HCT116 (cell line): Measurements from ENCODE around the gene ASPRV1. TPM values are rescaled to one million over a fixed set of nuclear protein-coding genes. Genes with fewer than 3 reads are reported as not detected.

ENCODE experiments used
- ATAC-seq: fragments of 200-7000 bp; cut with Tn5 transposase; 2 replicates; pipeline ENCODE4 v1.9.1; 2020; ENCODE audit warnings: mild to moderate bottlenecking, moderate library complexity
- BruUV-seq: library from RNA; stranded (reverse); fragments of 400-500 nt; replicated peaks from 2 replicates; lab custom pipeline; 2021; lab: Mats Ljungman, UMichigan
- CTCF ChIA-PET: fragments of 300-600 bp; sonication (Branson Sonifier 250); formaldehyde crosslinking; loops from one replicate; lab custom pipeline; 2021; ENCODE audit warnings: antibody characterized with exemption; lab: Charles Lee
- POLR2A ChIA-PET: fragments of 300-600, 350-600 bp; sonication (Branson Sonifier 250); formaldehyde crosslinking; loops from one replicate; lab custom pipeline; 2021; ENCODE audit warnings: antibody characterized with exemption; lab: Charles Lee
- RAD21 ChIA-PET, 2 experiments: fragments of 300-600 bp; sonication (Branson Sonifier 250); formaldehyde crosslinking; loops; one replicate each; lab custom pipeline; 2023; ENCODE audit warnings: low total read pairs in 2 of 2; ENCODE audit not compliant: uncharacterized antibody in 2 of 2, unreplicated experiment in 2 of 2, low non-redundant PET in 1 of 2; lab: Charles Lee
- DNase-seq: peaks from one replicate; pipeline ENCODE4 v3.0.0-alpha.2; 2010; ENCODE audit warnings: low read depth, low spot score
- H2AFZ ChIP-seq: fragments of 200-600 bp; shearing (Covaris generic), sonication (generic); 2 replicates; pipeline ENCODE4 v1.6.1; 2017; ENCODE audit warnings: low read depth, mixed run types, mixed read lengths, antibody characterized with exemption, low read length; ENCODE audit not compliant: poor library complexity, severe bottlenecking
- H3K27ac ChIP-seq: 2 replicates; pipeline ENCODE4 v1.5.1; 2012; ENCODE audit warnings: low read depth, low read length
- H3K27me3 ChIP-seq: fragments of 200-600 bp; sonication (generic); 2 replicates; pipeline ENCODE4 v1.6.1; 2016; ENCODE audit warnings: mixed run types, low read length, mixed read lengths; ENCODE audit not compliant: insufficient read depth
- H3K36me3 ChIP-seq, 2 experiments: fragments of 200-500 bp in 1 of 2; fragments of 200-600 bp in 1 of 2; sonication (Bioruptor generic) in 1 of 2; sonication (generic) in 1 of 2; 2 replicates each; pipeline versions ENCODE4 v1.5.1 to v1.6.1; 2014 to 2016; ENCODE audit warnings: low read length in 2 of 2, inconsistent platforms in 1 of 2, mixed read lengths in 1 of 2, mixed run types in 1 of 2; ENCODE audit not compliant: insufficient read depth in 2 of 2, control insufficient read depth in 1 of 2
- H3K4me1 ChIP-seq, 2 experiments: fragments of 200-600 bp in 1 of 2; sonication (generic) in 1 of 2; 2 replicates each; pipeline versions ENCODE4 v1.5.1 to v1.6.1; 2012 to 2017; ENCODE audit warnings: low read length in 2 of 2, inconsistent platforms in 1 of 2, mild to moderate bottlenecking in 1 of 2, mixed read lengths in 1 of 2, mixed run types in 1 of 2, moderate library complexity in 1 of 2; ENCODE audit not compliant: insufficient read depth in 2 of 2, control insufficient read depth in 1 of 2
- H3K4me2 ChIP-seq: fragments of 200-600 bp; sonication (generic); 2 replicates; pipeline ENCODE4 v1.6.1; 2017; ENCODE audit warnings: mixed run types, low read length, mixed read lengths
- H3K4me3 ChIP-seq, 2 experiments: fragments of 200-600 bp in 1 of 2; sonication (generic) in 1 of 2; replicated peaks in 1 of 2; 2 replicates each; pipeline ENCODE4 v1.5.1; 2011 to 2016; ENCODE audit warnings: low read length in 2 of 2, control low read depth in 1 of 2, low read depth in 1 of 2, mild to moderate bottlenecking in 1 of 2, mixed read lengths in 1 of 2, mixed run types in 1 of 2
- H3K79me2 ChIP-seq: fragments of 200-600 bp; sonication (generic); 2 replicates; pipeline ENCODE4 v1.6.1; 2017; ENCODE audit warnings: mild to moderate bottlenecking, mixed run types, low read length, moderate library complexity, mixed read lengths; ENCODE audit not compliant: insufficient read depth
- H3K9ac ChIP-seq: fragments of 200-600 bp; sonication (generic); 2 replicates; pipeline ENCODE4 v1.6.1; 2016; ENCODE audit warnings: low read length, mixed read lengths
- H3K9me2 ChIP-seq: fragments of 200-600 bp; sonication (generic), shearing (Covaris generic); 2 replicates; pipeline ENCODE4 v1.6.1; 2017; ENCODE audit warnings: mixed run types, mild to moderate bottlenecking, moderate library complexity; ENCODE audit not compliant: insufficient read depth
- H3K9me3 ChIP-seq, 2 experiments: fragments of 200-500 bp in 1 of 2; fragments of 200-600 bp in 1 of 2; sonication (Bioruptor generic) in 1 of 2; sonication (generic) in 1 of 2; 2 replicates each; pipeline ENCODE4 v1.6.1; 2014 to 2017; ENCODE audit warnings: low read length in 2 of 2, mixed read lengths in 2 of 2, inconsistent platforms in 1 of 2, low read depth in 1 of 2, mild to moderate bottlenecking in 1 of 2, mixed run types in 1 of 2, moderate library complexity in 1 of 2; ENCODE audit not compliant: control insufficient read depth in 1 of 2, insufficient read depth in 1 of 2
- H4K20me1 ChIP-seq: fragments of 200-600 bp; sonication (generic), shearing (Covaris generic); 2 replicates; pipeline ENCODE4 v1.6.1; 2017; ENCODE audit warnings: mixed run types, mild to moderate bottlenecking, moderate library complexity; ENCODE audit not compliant: insufficient read depth
- ATF3 ChIP-seq: IDR thresholded peaks from 2 replicates; pipeline ENCODE4 v1.6.1; 2012
- CBX3 ChIP-seq: IDR thresholded peaks from 2 replicates; pipeline ENCODE4 v1.6.1; 2012; ENCODE audit warnings: low read depth
- CEBPB ChIP-seq: IDR thresholded peaks from 2 replicates; pipeline ENCODE4 v1.6.1; 2012; ENCODE audit warnings: low read depth
- EGR1 ChIP-seq: IDR thresholded peaks from 2 replicates; pipeline ENCODE4 v1.6.1; 2012; ENCODE audit warnings: low read depth
- POLR2A ChIP-seq: IDR thresholded peaks from 2 replicates; pipeline ENCODE4 v1.7.0; 2011; ENCODE audit warnings: borderline replicate concordance; ENCODE audit not compliant: insufficient read depth, insufficient read length; ENCODE audit errors: extremely low read depth
- REST ChIP-seq: IDR thresholded peaks from 2 replicates; pipeline ENCODE4 v1.6.1; 2012; ENCODE audit warnings: low read depth
- SP1 ChIP-seq: IDR thresholded peaks from 2 replicates; pipeline ENCODE4 v1.6.1; 2012; ENCODE audit warnings: low read depth
- TCF7L2 ChIP-seq: IDR thresholded peaks from 2 replicates; pipeline ENCODE4 v1.7.0; 2011; ENCODE audit warnings: borderline replicate concordance, inconsistent platforms; ENCODE audit not compliant: insufficient read depth, insufficient read length; ENCODE audit errors: extremely low read depth
- ZFX ChIP-seq: fragments of 450-650 bp; IDR thresholded peaks from 2 replicates; pipeline ENCODE4 v1.6.1; 2017
- ZNF274 ChIP-seq: fragments of 200-500 bp; sonication (Bioruptor generic); IDR thresholded peaks from 2 replicates; pipeline ENCODE4 v1.6.1; 2014; ENCODE audit warnings: mild to moderate bottlenecking, low read depth, low read length, inconsistent platforms
- intact Hi-C: fragments of 100-400 bp; cut with micrococcal nuclease; formaldehyde crosslinking; loops from 2 replicates; pipeline ENCODE4 v1.10.0; 2022
- total RNA-seq: library from RNA; stranded (reverse); gene quantifications from one replicate; pipeline ENCODE4 v1.2.1, GENCODE V29; 2021; ENCODE audit not compliant: unreplicated experiment
- TF ChIP-seq, protein P1 (sequence below): IDR thresholded peaks from 2 replicates; pipeline ENCODE4 v1.6.1; 2011; ENCODE audit warnings: mild to moderate bottlenecking, low read length, moderate library complexity; ENCODE audit not compliant: insufficient replicate concordance; ENCODE audit errors: extremely low read depth
- TF ChIP-seq, protein P2 (sequence below): IDR thresholded peaks from 2 replicates; pipeline ENCODE4 v1.6.1; 2012

The ASPRV1 gene
- total RNA-seq, 1 experiment from 2014 or later, result 1.1 TPM

DNA sequence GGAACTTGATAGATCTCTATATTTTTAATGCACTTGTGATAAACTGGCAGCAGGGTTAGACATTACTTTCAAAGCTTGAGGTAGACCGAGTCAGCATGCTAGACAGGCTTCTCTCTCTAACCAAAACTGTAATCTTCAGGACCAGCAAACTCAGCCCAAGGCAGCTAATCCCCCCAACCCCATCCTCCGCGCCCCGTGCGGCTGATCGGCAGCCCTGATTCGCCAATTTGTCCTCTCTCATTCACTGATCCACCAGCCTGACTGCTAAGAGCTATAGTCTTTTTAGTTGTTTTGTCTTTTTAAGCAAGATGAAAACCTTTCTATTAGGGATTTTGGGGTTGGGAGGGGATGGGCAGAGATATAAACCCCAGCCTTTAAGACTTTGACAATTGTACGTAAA is 20.7 kb downstream of the ASPRV1 start:
- ChIA-PET CTCF (no interaction called here), POLR2A (no interaction called here), RAD21 (no interaction called here)
- Histone ChIP-seq H2AFZ (no peak overlapping the region), H3K27me3 (no peaks in the 10 kb centered on the region), H3K9me2 (no peaks in the 10 kb centered on the region), H3K79me2 (no peaks in the 10 kb centered on the region), H3K4me2 (no peak overlapping the region), H3K4me1 (0 out of 4 replicates have a peak, but pooled peaks cover 0 to 3% of the 10 kb centered on the region in 2 experiments), H3K9ac (no peak overlapping the region), H3K4me3 (no peak overlapping the region), H3K27ac (no peak overlapping the region), H3K9me3 (no peaks in the 10 kb centered on the region), H4K20me1 (no peaks in the 10 kb centered on the region), H3K36me3 (no peaks in the 10 kb centered on the region; a peak in 1 of 4 replicates)
- ATAC-seq, result no peak
- intact Hi-C loops, result no loop called here
- TF ChIP-seq ATF3, result no peak
- TF ChIP-seq ZNF274, result no peak
- no peak for TF ChIP-seq EGR1
- DNase-seq, result no peak
- no TSS peak for BruUV-seq

- Histone ChIP-seq H3K9ac (no peak overlapping the region), H3K27me3 (no peaks in the 10 kb centered on the region), H3K9me3 (no peaks in the 10 kb centered on the region), H3K4me1 (0 out of 4 replicates have a peak, but pooled peaks cover 0 to 3% of the 10 kb centered on the region in 2 experiments), H3K79me2 (no peaks in the 10 kb centered on the region), H2AFZ (no peak overlapping the region), H3K36me3 (no peaks in the 10 kb centered on the region; a peak in 1 of 4 replicates), H3K4me2 (no peak overlapping the region), H4K20me1 (no peaks in the 10 kb centered on the region), H3K4me3 (no peak overlapping the region), H3K9me2 (no peaks in the 10 kb centered on the region), H3K27ac (no peak overlapping the region)
- POLR2A ChIA-PET, result no interaction called here
- ATAC-seq, result no peak
- DNase-seq, result no peak
- TF ChIP-seq CBX3, result no peak
- TF ChIP-seq TCF7L2, result no peak
- TF ChIP-seq REST, result no peak
- TF ChIP-seq ZFX, result no peak
- TF ChIP-seq EGR1, result no peak
- no peak for TF ChIP-seq SP1
- TF ChIP-seq CEBPB, result no peak
- TF ChIP-seq, protein P1, sequence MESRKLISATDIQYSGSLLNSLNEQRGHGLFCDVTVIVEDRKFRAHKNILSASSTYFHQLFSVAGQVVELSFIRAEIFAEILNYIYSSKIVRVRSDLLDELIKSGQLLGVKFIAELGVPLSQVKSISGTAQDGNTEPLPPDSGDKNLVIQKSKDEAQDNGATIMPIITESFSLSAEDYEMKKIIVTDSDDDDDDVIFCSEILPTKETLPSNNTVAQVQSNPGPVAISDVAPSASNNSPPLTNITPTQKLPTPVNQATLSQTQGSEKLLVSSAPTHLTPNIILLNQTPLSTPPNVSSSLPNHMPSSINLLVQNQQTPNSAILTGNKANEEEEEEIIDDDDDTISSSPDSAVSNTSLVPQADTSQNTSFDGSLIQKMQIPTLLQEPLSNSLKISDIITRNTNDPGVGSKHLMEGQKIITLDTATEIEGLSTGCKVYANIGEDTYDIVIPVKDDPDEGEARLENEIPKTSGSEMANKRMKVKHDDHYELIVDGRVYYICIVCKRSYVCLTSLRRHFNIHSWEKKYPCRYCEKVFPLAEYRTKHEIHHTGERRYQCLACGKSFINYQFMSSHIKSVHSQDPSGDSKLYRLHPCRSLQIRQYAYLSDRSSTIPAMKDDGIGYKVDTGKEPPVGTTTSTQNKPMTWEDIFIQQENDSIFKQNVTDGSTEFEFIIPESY, result no peak
- TF ChIP-seq, protein P2, sequence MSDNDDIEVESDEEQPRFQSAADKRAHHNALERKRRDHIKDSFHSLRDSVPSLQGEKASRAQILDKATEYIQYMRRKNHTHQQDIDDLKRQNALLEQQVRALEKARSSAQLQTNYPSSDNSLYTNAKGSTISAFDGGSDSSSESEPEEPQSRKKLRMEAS, result no peak
- no peak for TF ChIP-seq POLR2A
- no peak for TF ChIP-seq ATF3
- RAD21 ChIA-PET, result no interaction called here
- CTCF ChIA-PET, result no interaction called here
- BruUV-seq, result no TSS peak
- intact Hi-C loops, result no loop called here
Observed at GRCh38 chr2:69939722-69940121, 21.7 kb downstream of the ASPRV1 start.
